ENCODE measurements around the gene NCAN.
"Not testable (repeated sequence)": the region's sequence is repeated elsewhere in the genome, so short reads cannot be mapped to it uniquely, and the experiment has no call there.

The NCAN gene

GRCh38 chr19:19211499-19212420, at the start of gene NCAN:
Gene NCAN (plus strand): TSS chr19:19211958. CDS start chr19:19216954, 4,996 bp downstream.
- no peak within 1 kb of the TSS for H3K27ac ChIP-seq (ENCODE audit: low read length)
- no peaks in the 10 kb centered on the region for H3K9me3 ChIP-seq (ENCODE audit: insufficient read depth, low read depth, low read length)
- peak within 1 kb of the TSS; percentile 27; the same call in 1 of the 2 replicates for H3K9ac ChIP-seq (ENCODE audit: low read depth, low read length)
- H3K4me1 ChIP-seq (ENCODE audit: insufficient read depth, low read length), result no peaks in the 10 kb centered on the region
- peak within 1 kb of the TSS; percentile 73 for H3K4me3 ChIP-seq (ENCODE audit: low read length)
- H3K27me3 ChIP-seq (ENCODE audit: insufficient read depth, low read length), result peaks cover 84% of the 10 kb centered on the region
- no peaks in the 10 kb centered on the region for H3K36me3 ChIP-seq (ENCODE audit: insufficient read depth, low read depth, low read length)

- peaks cover 3% of the 10 kb centered on the region; the same call in 1 of the 2 replicates for H3K4me1 ChIP-seq (ENCODE audit: insufficient read depth, low read length)
- no peak overlapping the region for H3K4me3 ChIP-seq (ENCODE audit: low read length)
- H3K27me3 ChIP-seq (ENCODE audit: insufficient read depth, low read length), result peaks cover 1% of the 10 kb centered on the region; the same call in 1 of the 2 replicates
- no peaks in the 10 kb centered on the region for H3K36me3 ChIP-seq (ENCODE audit: insufficient read depth, low read depth, low read length)
- no peak overlapping the region for H3K27ac ChIP-seq (ENCODE audit: low read length)
- no peaks in the 10 kb centered on the region for H3K9me3 ChIP-seq (ENCODE audit: insufficient read depth, low read depth, low read length)
- H3K9ac ChIP-seq (ENCODE audit: low read depth, low read length), result no peak overlapping the region
Measured at GRCh38 chr19:19162495-19162894, 49.3 kb upstream of the NCAN start.

GRCh38 chr19:19165396-19165795, 46.4 kb upstream of the NCAN start:
- no peak overlapping the region for H3K27ac ChIP-seq (ENCODE audit: low read length)

GRCh38 chr19:19167612-19168011, 44.1 kb upstream of the NCAN start:
- H3K36me3 ChIP-seq (ENCODE audit: insufficient read depth, low read depth, low read length), result no peaks in the 10 kb centered on the region
- H3K27ac ChIP-seq (ENCODE audit: low read length), result no peak overlapping the region
- H3K4me3 ChIP-seq (ENCODE audit: low read length), result no peak overlapping the region
- H3K9me3 ChIP-seq (ENCODE audit: insufficient read depth, low read depth, low read length), result no peaks in the 10 kb centered on the region
- peaks cover 5% of the 10 kb centered on the region; the same call in 1 of the 2 replicates for H3K4me1 ChIP-seq (ENCODE audit: insufficient read depth, low read length)
- H3K9ac ChIP-seq (ENCODE audit: low read depth, low read length), result no peak overlapping the region
- H3K27me3 ChIP-seq (ENCODE audit: insufficient read depth, low read length), result peaks cover 47% of the 10 kb centered on the region

More at GRCh38 chr19:19165396-19165795, 46.4 kb upstream of the NCAN start:
- Histone ChIP-seq H3K4me1 (ENCODE audit: insufficient read depth, low read length) (peaks cover 6% of the 10 kb centered on the region; the same call in 1 of the 2 replicates), H3K9ac (ENCODE audit: low read depth, low read length) (no peak overlapping the region), H3K36me3 (ENCODE audit: insufficient read depth, low read depth, low read length) (no peaks in the 10 kb centered on the region), H3K4me3 (ENCODE audit: low read length) (no peak overlapping the region), H3K27me3 (ENCODE audit: insufficient read depth, low read length) (peaks cover 28% of the 10 kb centered on the region), H3K9me3 (ENCODE audit: insufficient read depth, low read depth, low read length) (no peaks in the 10 kb centered on the region)

GRCh38 chr19:19169236-19170052, 42.3 kb upstream of the NCAN start:
- H3K4me3 ChIP-seq (ENCODE audit: low read length), result peak overlapping the region; percentile 35

GRCh38 chr19:19170053-19170872, 41.5 kb upstream of the NCAN start, which contains the start of gene MEF2B:
Gene MEF2B (minus strand): TSS chr19:19170263. CDS start chr19:19150735, 19,528 bp downstream.
- Histone ChIP-seq H3K9me3 (ENCODE audit: insufficient read depth, low read depth, low read length) (no peaks in the 10 kb centered on the region), H3K36me3 (ENCODE audit: insufficient read depth, low read depth, low read length) (no peaks in the 10 kb centered on the region), H3K9ac (ENCODE audit: low read depth, low read length) (no peak within 1 kb of the TSS), H3K4me1 (ENCODE audit: insufficient read depth, low read length) (peaks cover 5% of the 10 kb centered on the region; the same call in 1 of the 2 replicates), H3K27ac (ENCODE audit: low read length) (no peak within 1 kb of the TSS), H3K4me3 (ENCODE audit: low read length) (peak within 1 kb of the TSS; percentile 41), H3K27me3 (ENCODE audit: insufficient read depth, low read length) (peaks cover 48% of the 10 kb centered on the region)

More at GRCh38 chr19:19169236-19170052, 42.3 kb upstream of the NCAN start:
- Histone ChIP-seq H3K9ac (ENCODE audit: low read depth, low read length) (no peak overlapping the region), H3K27me3 (ENCODE audit: insufficient read depth, low read length) (peaks cover 48% of the 10 kb centered on the region), H3K4me1 (ENCODE audit: insufficient read depth, low read length) (peaks cover 5% of the 10 kb centered on the region; the same call in 1 of the 2 replicates), H3K36me3 (ENCODE audit: insufficient read depth, low read depth, low read length) (no peaks in the 10 kb centered on the region), H3K27ac (ENCODE audit: low read length) (no peak overlapping the region), H3K9me3 (ENCODE audit: insufficient read depth, low read depth, low read length) (no peaks in the 10 kb centered on the region)

GRCh38 chr19:19170873-19171672, 40.7 kb upstream of the NCAN start:
- H3K27me3 ChIP-seq (ENCODE audit: insufficient read depth, low read length), result peaks cover 48% of the 10 kb centered on the region
- no peaks in the 10 kb centered on the region for H3K9me3 ChIP-seq (ENCODE audit: insufficient read depth, low read depth, low read length)
- H3K4me1 ChIP-seq (ENCODE audit: insufficient read depth, low read length), result peaks cover 5% of the 10 kb centered on the region; the same call in 1 of the 2 replicates
- no peak overlapping the region for H3K27ac ChIP-seq (ENCODE audit: low read length)
- no peak overlapping the region for H3K9ac ChIP-seq (ENCODE audit: low read depth, low read length)
- peak overlapping the region; percentile 41; the same call in 1 of the 2 replicates for H3K4me3 ChIP-seq (ENCODE audit: low read length)
- H3K36me3 ChIP-seq (ENCODE audit: insufficient read depth, low read depth, low read length), result no peaks in the 10 kb centered on the region

GRCh38 chr19:19171821-19172532, 39.8 kb upstream of the NCAN start:
- no peak overlapping the region for H3K4me3 ChIP-seq (ENCODE audit: low read length)
- peaks cover 48% of the 10 kb centered on the region for H3K27me3 ChIP-seq (ENCODE audit: insufficient read depth, low read length)
- H3K36me3 ChIP-seq (ENCODE audit: insufficient read depth, low read depth, low read length), result no peaks in the 10 kb centered on the region
- H3K9ac ChIP-seq (ENCODE audit: low read depth, low read length), result no peak overlapping the region
- H3K4me1 ChIP-seq (ENCODE audit: insufficient read depth, low read length), result peaks cover 5% of the 10 kb centered on the region; the same call in 1 of the 2 replicates
- H3K9me3 ChIP-seq (ENCODE audit: insufficient read depth, low read depth, low read length), result no peaks in the 10 kb centered on the region
- H3K27ac ChIP-seq (ENCODE audit: low read length), result no peak overlapping the region

GRCh38 chr19:19173243-19173642, 38.5 kb upstream of the NCAN start:
- not testable (repeated sequence) for H3K4me1 ChIP-seq (ENCODE audit: insufficient read depth, low read length); H3K9me3 ChIP-seq (ENCODE audit: insufficient read depth, low read depth, low read length); H3K36me3 ChIP-seq (ENCODE audit: insufficient read depth, low read depth, low read length); H3K4me3 ChIP-seq (ENCODE audit: low read length); H3K9ac ChIP-seq (ENCODE audit: low read depth, low read length); H3K27ac ChIP-seq (ENCODE audit: low read length)
- H3K27me3 ChIP-seq (ENCODE audit: insufficient read depth, low read length), result peaks cover 39% of the 10 kb centered on the region

- peaks cover 4% of the 10 kb centered on the region; the same call in 1 of the 2 replicates for H3K27me3 ChIP-seq (ENCODE audit: insufficient read depth, low read length)
- no peak overlapping the region for H3K27ac ChIP-seq (ENCODE audit: low read length)
- no peak overlapping the region for H3K9ac ChIP-seq (ENCODE audit: low read depth, low read length)
- H3K9me3 ChIP-seq (ENCODE audit: insufficient read depth, low read depth, low read length), result no peaks in the 10 kb centered on the region
- H3K36me3 ChIP-seq (ENCODE audit: insufficient read depth, low read depth, low read length), result no peaks in the 10 kb centered on the region
- H3K4me1 ChIP-seq (ENCODE audit: insufficient read depth, low read length), result 0 out of 2 replicates have a peak, but pooled peaks cover 3% of the 10 kb centered on the region
- H3K4me3 ChIP-seq (ENCODE audit: low read length), result no peak overlapping the region
Measured at GRCh38 chr19:19176950-19177349, 34.8 kb upstream of the NCAN start.

Measured in iPS-20b (cell line).